ENCODE data around the gene LRGUK.
"Not testable (repeated sequence)": the region's sequence is repeated elsewhere in the genome, so short reads cannot be mapped to it uniquely, and the experiment has no call there.

The LRGUK gene

DNA sequence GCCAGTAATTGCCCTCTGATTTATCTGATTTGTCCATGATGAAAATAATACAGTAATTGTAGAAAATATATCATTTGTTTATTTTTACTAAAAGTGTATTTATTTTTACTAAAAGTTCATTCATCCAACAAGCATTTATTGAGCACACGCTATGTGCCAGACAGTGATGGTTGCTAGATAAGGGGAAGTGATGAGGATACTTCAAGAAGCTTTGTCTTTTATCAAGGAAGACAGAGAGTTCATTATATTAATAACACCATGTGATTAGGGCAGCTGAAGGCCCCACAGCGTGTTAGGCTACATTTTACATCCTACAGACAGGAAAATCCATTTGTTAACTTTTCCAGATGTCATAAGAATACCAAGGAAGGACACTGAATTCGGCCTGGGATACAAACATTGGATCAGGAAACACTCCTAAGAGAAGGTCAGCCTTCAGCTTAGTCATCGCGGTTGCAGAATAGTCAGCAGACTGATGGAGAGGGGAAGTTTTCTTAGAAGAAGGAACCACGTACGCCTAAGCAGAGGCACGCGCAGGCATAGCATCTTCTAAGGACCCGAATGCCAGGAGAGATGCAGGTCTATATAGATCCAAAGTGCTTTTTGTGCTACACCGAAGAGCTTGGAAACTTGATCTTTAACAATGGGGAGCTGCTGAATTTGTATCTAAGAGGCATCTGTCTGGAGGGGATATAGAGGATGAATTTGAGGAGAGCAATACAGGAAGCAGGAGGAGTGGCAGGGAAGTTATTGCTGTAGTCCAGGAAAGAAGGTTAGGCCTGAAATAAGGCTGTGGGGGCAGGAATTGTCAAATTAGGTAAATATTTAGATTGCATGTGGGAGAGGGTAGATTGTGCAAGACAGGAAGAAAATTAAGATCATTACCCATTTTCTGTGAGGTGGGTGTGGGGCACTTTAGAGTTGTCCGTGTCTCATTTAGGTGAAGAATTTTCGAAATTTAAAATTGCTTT lies 85.7 kb downstream of the LRGUK start:
- TF ChIP-seq, protein P1, sequence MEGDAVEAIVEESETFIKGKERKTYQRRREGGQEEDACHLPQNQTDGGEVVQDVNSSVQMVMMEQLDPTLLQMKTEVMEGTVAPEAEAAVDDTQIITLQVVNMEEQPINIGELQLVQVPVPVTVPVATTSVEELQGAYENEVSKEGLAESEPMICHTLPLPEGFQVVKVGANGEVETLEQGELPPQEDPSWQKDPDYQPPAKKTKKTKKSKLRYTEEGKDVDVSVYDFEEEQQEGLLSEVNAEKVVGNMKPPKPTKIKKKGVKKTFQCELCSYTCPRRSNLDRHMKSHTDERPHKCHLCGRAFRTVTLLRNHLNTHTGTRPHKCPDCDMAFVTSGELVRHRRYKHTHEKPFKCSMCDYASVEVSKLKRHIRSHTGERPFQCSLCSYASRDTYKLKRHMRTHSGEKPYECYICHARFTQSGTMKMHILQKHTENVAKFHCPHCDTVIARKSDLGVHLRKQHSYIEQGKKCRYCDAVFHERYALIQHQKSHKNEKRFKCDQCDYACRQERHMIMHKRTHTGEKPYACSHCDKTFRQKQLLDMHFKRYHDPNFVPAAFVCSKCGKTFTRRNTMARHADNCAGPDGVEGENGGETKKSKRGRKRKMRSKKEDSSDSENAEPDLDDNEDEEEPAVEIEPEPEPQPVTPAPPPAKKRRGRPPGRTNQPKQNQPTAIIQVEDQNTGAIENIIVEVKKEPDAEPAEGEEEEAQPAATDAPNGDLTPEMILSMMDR (conservative IDR thresholded peaks at IDR 0.05; ENCODE audit: low read length), result no peak
- TF ChIP-seq EZH2phosphoT487 (IDR thresholded peaks at IDR 0.05; ENCODE audit: borderline replicate concordance), result no peak
- H3K27me3 ChIP-seq (ENCODE audit: insufficient read depth, low read length, poor library complexity, severe bottlenecking), result no peaks in the 10 kb centered on the region

DNA sequence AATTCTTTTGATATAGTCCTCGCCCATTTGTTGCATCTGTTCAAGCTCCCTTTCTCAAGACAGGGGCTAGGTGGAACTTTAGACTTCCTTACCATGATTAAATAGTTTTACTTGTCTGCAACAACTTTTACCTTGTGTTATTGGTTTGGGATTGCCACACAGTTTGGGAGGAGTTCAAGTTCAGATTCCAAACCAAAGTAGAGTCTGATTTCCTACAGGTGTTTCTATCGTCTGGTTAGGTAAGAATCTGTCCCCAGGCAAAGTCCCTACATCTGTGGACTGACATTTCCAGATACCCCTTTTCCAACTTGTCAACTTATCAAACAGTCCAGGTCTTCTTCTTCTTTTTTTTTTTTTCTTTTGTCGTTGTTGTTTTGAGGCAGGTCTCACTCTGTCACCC lies 93.1 kb downstream of the LRGUK start:
- H3K4me2 ChIP-seq (ENCODE audit: low read depth, low read length, poor library complexity, severe bottlenecking), result no peak overlapping the region
- no peaks in the 10 kb centered on the region for H3K4me1 ChIP-seq (ENCODE audit: insufficient read depth, low read length, poor library complexity, severe bottlenecking)
- H3K36me3 ChIP-seq (ENCODE audit: insufficient read depth, low read length), result no peaks in the 10 kb centered on the region
- no peaks in the 10 kb centered on the region for H3F3A ChIP-seq (ENCODE audit: low read depth)
- no peak overlapping the region for H3K9ac ChIP-seq (ENCODE audit: low read depth, low read length, poor library complexity, severe bottlenecking)
- no peaks in the 10 kb centered on the region for H3K27me3 ChIP-seq (ENCODE audit: insufficient read depth, low read length, poor library complexity, severe bottlenecking)
- no peaks in the 10 kb centered on the region for H3K9me3 ChIP-seq (ENCODE audit: insufficient read depth, low read depth, low read length)
- H3K79me2 ChIP-seq (ENCODE audit: insufficient read depth, low read length), result no peaks in the 10 kb centered on the region
- H4K20me1 ChIP-seq (ENCODE audit: insufficient read depth, low read length, poor library complexity, severe bottlenecking), result no peaks in the 10 kb centered on the region
- TF ChIP-seq EZH2phosphoT487 (IDR thresholded peaks at IDR 0.05; ENCODE audit: borderline replicate concordance), result no peak
- TF ChIP-seq, protein P1 (conservative IDR thresholded peaks at IDR 0.05; ENCODE audit: low read length), result no peak
- no peak overlapping the region for H2AFZ ChIP-seq (ENCODE audit: low read length)
- H3K4me3 ChIP-seq (ENCODE audit: low read length, poor library complexity, severe bottlenecking), result no peak overlapping the region
- H3K9me2 ChIP-seq (replicated peaks; ENCODE audit: low read depth, low read length), result 0 out of 2 replicates have a peak, but pooled peaks cover 3% of the 10 kb centered on the region

More for the DNA sequence above, 85.7 kb downstream of the LRGUK start:
- Histone ChIP-seq H3K79me2 (ENCODE audit: insufficient read depth, low read length) (no peaks in the 10 kb centered on the region), H3K4me3 (ENCODE audit: low read length, poor library complexity, severe bottlenecking) (no peak overlapping the region), H3K9me3 (ENCODE audit: insufficient read depth, low read depth, low read length) (no peaks in the 10 kb centered on the region), H3K9me2 (replicated peaks; ENCODE audit: low read depth, low read length) (no peaks in the 10 kb centered on the region), H3K4me2 (ENCODE audit: low read depth, low read length, poor library complexity, severe bottlenecking) (no peak overlapping the region), H2AFZ (ENCODE audit: low read length) (no peak overlapping the region), H3F3A (ENCODE audit: low read depth) (no peaks in the 10 kb centered on the region), H3K9ac (ENCODE audit: low read depth, low read length, poor library complexity, severe bottlenecking) (no peak overlapping the region), H3K36me3 (ENCODE audit: insufficient read depth, low read length) (no peaks in the 10 kb centered on the region), H4K20me1 (ENCODE audit: insufficient read depth, low read length, poor library complexity, severe bottlenecking) (no peaks in the 10 kb centered on the region), H3K4me1 (ENCODE audit: insufficient read depth, low read length, poor library complexity, severe bottlenecking) (no peaks in the 10 kb centered on the region)

DNA sequence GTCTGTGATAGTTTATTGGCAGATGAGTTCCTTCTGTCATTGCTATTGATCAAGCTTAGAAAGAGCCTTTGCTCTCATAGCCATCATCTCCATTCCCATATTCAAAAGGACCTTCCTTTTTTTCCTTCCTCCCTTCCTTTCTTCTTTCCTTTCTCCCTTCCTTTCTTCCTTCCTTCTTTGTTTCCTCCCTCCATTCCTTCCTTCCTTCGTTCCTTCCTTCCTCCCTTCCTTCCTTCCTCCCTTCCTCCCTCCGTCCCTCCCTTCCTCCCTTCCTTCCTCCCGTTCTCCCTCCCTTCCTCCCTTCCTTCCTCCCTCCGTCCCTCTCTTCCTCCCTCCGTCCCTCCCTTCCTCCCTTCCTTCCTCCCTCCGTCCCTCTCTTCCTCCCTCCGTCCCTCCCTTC lies 104.2 kb downstream of the LRGUK start:
- H3K9ac ChIP-seq (ENCODE audit: low read depth, low read length, poor library complexity, severe bottlenecking); H3K4me1 ChIP-seq (ENCODE audit: insufficient read depth, low read length, poor library complexity, severe bottlenecking); H3K36me3 ChIP-seq (ENCODE audit: insufficient read depth, low read length); H3F3A ChIP-seq (ENCODE audit: low read depth); H3K4me2 ChIP-seq (ENCODE audit: low read depth, low read length, poor library complexity, severe bottlenecking); H3K9me3 ChIP-seq (ENCODE audit: insufficient read depth, low read depth, low read length); H4K20me1 ChIP-seq (ENCODE audit: insufficient read depth, low read length, poor library complexity, severe bottlenecking); H3K9me2 ChIP-seq (replicated peaks; ENCODE audit: low read depth, low read length); H3K27me3 ChIP-seq (ENCODE audit: insufficient read depth, low read length, poor library complexity, severe bottlenecking); H3K4me3 ChIP-seq (ENCODE audit: low read length, poor library complexity, severe bottlenecking); H3K79me2 ChIP-seq (ENCODE audit: insufficient read depth, low read length); H2AFZ ChIP-seq (ENCODE audit: low read length): not testable (repeated sequence)
